ENCODE data around the gene HEG1.

Gene HEG1

GRCh38 chr3:125014570-125015179 lies 41.1 kb downstream of the HEG1 start:
- DNase-seq (ENCODE audit: low read depth) = no peak

- no peak for DNase-seq (ENCODE audit: low read depth)
Measured at GRCh38 chr3:125013095-125013494, 42.7 kb downstream of the HEG1 start.

- no peak for DNase-seq (ENCODE audit: low read depth)
Measured at GRCh38 chr3:125011941-125012340, 43.9 kb downstream of the HEG1 start.

- DNase-seq (ENCODE audit: low read depth) = no peak
Measured at GRCh38 chr3:125010393-125010792, 45.4 kb downstream of the HEG1 start.

- DNase-seq (ENCODE audit: low read depth) = no peak
Measured at GRCh38 chr3:125008766-125009165, 47.0 kb downstream of the HEG1 start.

GRCh38 chr3:125006291-125006731 lies 49.5 kb downstream of the HEG1 start:
- DNase-seq (ENCODE audit: low read depth) = no peak

GRCh38 chr3:125005676-125006075 lies 50.1 kb downstream of the HEG1 start:
- no peak for DNase-seq (ENCODE audit: low read depth)

- DNase-seq (ENCODE audit: low read depth) = no peak
Measured at GRCh38 chr3:125005222-125005621, 50.6 kb downstream of the HEG1 start.

- DNase-seq (ENCODE audit: low read depth) = no peak
Measured at GRCh38 chr3:125003859-125004595, 51.8 kb downstream of the HEG1 start.

- DNase-seq (ENCODE audit: low read depth) = no peak
Measured at GRCh38 chr3:125003369-125003853, 52.4 kb downstream of the HEG1 start.

- no peak for DNase-seq (ENCODE audit: low read depth)
Measured at GRCh38 chr3:125002414-125003368, 53.1 kb downstream of the HEG1 start.

GRCh38 chr3:125001557-125002413 lies 54.0 kb downstream of the HEG1 start:
- no peak for DNase-seq (ENCODE audit: low read depth)

- no peak for DNase-seq (ENCODE audit: low read depth)
Measured at GRCh38 chr3:125000661-125001060, 55.1 kb downstream of the HEG1 start.

GRCh38 chr3:124999897-125000435 lies 55.8 kb downstream of the HEG1 start:
- no peak for DNase-seq (ENCODE audit: low read depth)

- DNase-seq (ENCODE audit: low read depth) = no peak
Measured at GRCh38 chr3:124999317-124999716, 56.5 kb downstream of the HEG1 start.

GRCh38 chr3:124998247-124998630 lies 57.6 kb downstream of the HEG1 start:
- DNase-seq (ENCODE audit: low read depth) = no peak

GRCh38 chr3:124997303-124998246 lies 58.2 kb downstream of the HEG1 start:
- DNase-seq (ENCODE audit: low read depth) = no peak

GRCh38 chr3:124995460-124995994 lies 60.3 kb downstream of the HEG1 start:
- DNase-seq (ENCODE audit: low read depth) = no peak

- DNase-seq (ENCODE audit: low read depth) = peak; percentile 39
Measured at GRCh38 chr3:124993466-124993865, 62.3 kb downstream of the HEG1 start.

GRCh38 chr3:124992041-124992440 lies 63.8 kb downstream of the HEG1 start:
- DNase-seq (ENCODE audit: low read depth) = no peak

Measured in GM04503 (cell line).